ENCODE measurements around the gene APBA2.
"Not testable (repeated sequence)": the region's sequence is repeated elsewhere in the genome, so short reads cannot be mapped to it uniquely, and the experiment has no call there.

APBA2 gene

DNA sequence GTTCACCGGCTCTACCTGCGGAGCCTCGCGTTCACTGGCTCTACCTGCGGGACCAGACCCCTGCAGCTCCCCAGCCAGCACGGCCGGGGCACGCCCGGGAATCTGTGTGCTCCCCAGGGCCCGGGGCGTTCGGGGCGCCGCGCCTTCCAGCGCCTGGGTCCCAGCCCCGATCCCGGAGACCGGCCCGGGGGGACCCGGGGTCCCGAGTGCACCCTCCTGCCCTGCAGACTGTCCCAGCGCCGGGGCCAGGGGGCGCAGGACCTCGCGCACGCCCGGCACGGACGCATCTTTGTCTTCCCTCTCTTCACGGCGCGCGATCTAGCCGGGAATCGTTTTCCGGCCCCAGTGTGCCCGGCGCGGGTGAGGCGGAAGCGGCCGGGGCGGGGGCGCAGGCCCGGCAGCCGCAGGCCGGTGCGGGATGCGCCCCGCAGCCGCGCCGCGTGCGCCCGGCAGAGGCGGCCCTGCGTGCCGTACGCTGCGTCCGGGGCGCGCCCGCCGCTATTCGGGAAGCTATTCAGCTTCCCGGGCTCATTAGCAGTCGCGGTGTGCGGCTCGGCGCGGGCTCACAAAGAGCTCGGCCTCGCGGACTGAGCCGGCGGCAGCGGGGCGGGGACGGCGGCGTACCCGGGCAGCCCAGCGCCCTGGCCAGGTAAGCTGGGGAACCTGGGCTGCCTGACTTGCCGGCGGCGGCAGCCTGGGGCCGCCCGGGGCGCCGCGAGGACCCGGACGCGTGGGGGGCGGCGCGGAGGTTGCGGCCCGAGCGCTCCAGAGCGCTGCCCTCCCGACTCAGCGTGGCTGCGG is at the start of gene APBA2:
APBA2 (plus strand) TSS at position 345 of the 801 bp plus-strand sequence. CDS start 167,911 bp downstream, outside the sequence.
- H3K4me3 ChIP-seq (ENCODE audit: low read depth, low read length) = peak within 1 kb of the TSS; percentile 45

DNA sequence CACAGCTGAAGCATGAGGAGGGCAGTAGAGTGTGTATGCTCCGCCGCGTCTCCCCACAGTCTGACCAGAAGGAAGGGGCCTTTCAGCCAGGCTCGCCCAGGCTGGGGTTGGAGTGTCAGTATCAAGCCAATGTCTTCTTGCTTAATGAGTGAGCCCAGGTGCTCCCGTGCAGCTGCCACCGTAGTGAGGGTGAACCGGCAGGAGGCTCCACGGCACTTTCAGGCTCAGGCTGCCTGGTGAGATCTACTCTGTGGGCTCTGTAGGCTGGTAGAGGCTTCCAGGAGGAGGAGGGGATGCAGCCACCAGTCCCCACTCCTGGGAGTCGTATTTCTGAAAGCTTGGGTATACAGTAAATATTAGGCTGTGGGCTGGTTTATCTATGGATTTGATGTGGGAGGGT is 45.5 kb upstream of the APBA2 start:
- H3K4me3 ChIP-seq (ENCODE audit: low read depth, low read length) = not testable (repeated sequence)

DNA sequence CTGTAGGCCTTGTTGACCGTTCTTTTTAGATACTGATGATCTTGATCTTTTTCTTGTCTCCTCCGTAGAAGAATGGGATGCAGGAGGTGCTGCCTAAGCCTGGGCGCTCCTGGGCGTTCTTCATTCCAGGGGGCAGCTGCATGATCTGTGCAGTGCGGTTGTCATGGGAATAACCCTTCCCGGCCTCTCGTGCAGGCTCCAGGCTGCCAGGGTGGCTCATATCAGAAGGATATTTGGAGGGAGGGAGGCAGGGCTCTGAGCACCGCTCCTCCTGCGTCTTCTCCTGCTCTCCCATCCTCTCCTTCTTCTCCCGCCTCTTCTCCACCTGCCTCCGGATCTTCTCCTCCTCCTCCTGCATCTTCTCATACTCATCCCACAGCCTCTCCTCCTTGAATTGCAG is 43.6 kb upstream of the APBA2 start:
- H3K4me3 ChIP-seq (ENCODE audit: low read depth, low read length) = not testable (repeated sequence)

DNA sequence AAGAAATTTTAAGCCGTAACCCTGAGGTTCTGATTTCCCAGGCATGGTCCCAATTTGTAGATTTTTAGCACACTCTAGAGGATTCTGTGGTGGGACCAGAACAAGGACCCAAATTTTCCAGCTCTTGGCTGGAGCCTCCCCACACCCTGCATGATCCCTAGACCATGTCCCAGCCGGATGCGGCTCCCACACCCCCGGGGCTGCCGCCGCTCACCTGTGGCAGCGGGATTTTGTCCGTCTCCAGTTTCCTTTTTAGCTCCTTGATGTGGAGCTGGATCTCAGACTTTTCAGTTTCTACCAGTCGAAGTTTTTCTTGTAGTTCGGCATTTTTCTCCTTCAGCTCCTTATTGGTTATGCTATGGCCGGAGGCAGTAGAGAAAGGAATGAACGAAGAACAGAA is 42.3 kb upstream of the APBA2 start:
- not testable (repeated sequence) for H3K4me3 ChIP-seq (ENCODE audit: low read depth, low read length)

DNA sequence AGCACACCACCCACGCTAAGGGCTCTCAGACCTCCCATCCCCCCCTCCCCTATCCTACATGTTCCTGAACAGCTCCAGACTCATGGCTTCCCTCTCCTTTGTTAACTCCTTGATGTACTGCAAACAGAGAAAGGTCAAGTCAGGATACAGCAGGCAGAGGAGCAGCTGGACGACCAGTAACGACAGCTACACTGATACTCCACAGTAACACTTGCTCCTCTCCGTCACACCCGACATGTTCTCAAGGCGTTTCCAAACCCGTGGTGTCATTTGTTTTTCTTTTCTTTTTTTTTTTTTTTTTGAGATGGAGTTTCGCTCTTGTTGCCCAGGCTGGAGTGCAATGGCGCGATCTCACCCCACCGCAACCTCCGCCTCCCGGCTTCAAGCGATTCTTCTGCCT is 41.6 kb upstream of the APBA2 start:
- H3K4me3 ChIP-seq (ENCODE audit: low read depth, low read length) = not testable (repeated sequence)

DNA sequence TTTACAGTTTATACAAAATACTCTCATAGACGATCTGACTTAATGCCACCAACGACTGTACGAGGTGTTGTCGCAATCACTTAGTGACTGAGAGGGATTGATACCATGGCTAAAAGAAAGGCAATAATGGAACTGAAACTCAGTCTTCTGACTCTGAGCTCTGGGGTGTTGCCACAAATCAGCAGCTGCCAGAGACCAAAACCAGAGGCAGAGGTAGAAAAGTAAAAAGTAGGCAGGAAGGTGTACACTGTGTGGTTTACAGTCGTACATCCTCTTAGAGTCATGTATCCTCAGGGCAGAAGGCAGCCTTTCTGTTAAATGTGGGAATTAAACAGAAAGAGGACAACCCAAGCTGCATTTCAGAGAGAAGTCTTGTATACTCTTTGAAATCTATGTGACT is 38.5 kb upstream of the APBA2 start:
- not testable (repeated sequence) for H3K4me3 ChIP-seq (ENCODE audit: low read depth, low read length)

GRCh38 chr15:28847959-28848358 is 37.8 kb upstream of the APBA2 start:
- not testable (repeated sequence) for H3K4me3 ChIP-seq (ENCODE audit: low read depth, low read length)

- H3K4me3 ChIP-seq (ENCODE audit: low read depth, low read length) = not testable (repeated sequence)
Observed at GRCh38 chr15:28848521-28848920, 37.3 kb upstream of the APBA2 start, which contains the start of gene GOLGA6L7. Gene GOLGA6L7, minus strand, starts transcription at chr15:28848644. Its CDS starts 95 bp downstream, at chr15:28848549.

- not testable (repeated sequence) for H3K4me3 ChIP-seq (ENCODE audit: low read depth, low read length)
Observed at GRCh38 chr15:28849271-28849670, 36.5 kb upstream of the APBA2 start.

GRCh38 chr15:28849766-28850165 is 36.0 kb upstream of the APBA2 start:
- not testable (repeated sequence) for H3K4me3 ChIP-seq (ENCODE audit: low read depth, low read length)

DNA sequence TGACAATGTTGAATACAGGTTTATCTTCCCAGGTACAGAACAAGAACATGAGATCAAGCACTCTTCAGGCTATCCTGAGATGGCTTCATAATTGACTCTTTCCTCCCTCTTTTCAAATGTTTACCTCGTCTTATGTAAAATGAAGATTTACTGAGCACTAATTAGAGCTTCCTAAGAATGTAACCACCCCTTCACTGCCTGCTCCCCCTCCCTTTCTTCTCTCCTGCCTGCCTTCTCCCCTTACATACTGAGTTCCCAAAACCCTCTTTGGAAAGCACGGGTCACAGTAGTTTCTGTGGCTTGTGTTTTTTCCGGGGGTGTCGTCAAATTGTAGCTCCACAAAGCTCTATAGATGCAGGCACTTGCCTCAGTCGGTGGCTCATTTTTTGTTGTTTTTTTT is 32.1 kb upstream of the APBA2 start:
- H3K4me3 ChIP-seq (ENCODE audit: low read depth, low read length) = not testable (repeated sequence)

DNA sequence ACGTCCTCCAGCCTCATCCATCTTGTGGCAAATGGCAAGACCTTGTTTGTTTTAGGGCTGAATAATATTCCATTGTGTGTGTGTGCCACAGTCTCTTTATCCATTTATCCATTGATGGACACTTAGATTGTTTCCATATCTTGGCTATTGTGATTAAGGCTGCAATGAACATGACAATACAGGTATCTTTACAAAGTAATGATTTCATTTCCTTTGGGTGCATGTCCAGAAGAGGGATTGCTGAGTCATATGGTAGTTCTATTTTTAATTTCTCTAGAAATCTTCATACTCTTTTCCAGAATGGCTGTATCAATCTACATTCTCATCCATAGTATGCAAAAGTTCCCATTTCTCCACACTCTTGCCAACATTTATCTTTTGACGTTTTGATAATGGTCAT is 31.2 kb upstream of the APBA2 start:
- not testable (repeated sequence) for H3K4me3 ChIP-seq (ENCODE audit: low read depth, low read length)

DNA sequence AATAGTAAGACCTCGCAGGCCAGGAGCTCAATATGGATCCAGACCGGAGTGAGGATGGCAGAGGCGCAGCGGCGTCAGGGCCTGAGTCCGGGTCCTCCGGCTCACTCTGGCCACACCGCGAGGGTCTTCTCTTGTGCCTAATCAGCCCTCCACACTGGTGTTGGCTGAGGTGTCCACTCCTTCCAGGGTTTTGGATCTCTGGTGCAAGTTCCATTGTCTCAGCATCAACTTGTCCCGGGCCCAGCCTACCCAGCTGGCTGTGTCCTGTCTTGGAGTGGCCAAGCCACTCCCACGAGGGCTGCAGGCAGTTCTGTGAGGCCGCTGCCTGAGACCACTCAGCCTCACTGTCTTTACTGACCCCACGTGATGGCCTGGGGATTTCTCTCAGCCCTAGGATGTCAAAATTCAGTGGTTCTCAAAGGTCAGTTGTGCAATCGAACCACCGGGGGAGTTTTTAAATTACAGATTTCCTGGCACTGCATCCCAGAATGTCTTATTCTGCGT is 24.7 kb upstream of the APBA2 start:
- H3K4me3 ChIP-seq (ENCODE audit: low read depth, low read length) = no peak overlapping the region

DNA sequence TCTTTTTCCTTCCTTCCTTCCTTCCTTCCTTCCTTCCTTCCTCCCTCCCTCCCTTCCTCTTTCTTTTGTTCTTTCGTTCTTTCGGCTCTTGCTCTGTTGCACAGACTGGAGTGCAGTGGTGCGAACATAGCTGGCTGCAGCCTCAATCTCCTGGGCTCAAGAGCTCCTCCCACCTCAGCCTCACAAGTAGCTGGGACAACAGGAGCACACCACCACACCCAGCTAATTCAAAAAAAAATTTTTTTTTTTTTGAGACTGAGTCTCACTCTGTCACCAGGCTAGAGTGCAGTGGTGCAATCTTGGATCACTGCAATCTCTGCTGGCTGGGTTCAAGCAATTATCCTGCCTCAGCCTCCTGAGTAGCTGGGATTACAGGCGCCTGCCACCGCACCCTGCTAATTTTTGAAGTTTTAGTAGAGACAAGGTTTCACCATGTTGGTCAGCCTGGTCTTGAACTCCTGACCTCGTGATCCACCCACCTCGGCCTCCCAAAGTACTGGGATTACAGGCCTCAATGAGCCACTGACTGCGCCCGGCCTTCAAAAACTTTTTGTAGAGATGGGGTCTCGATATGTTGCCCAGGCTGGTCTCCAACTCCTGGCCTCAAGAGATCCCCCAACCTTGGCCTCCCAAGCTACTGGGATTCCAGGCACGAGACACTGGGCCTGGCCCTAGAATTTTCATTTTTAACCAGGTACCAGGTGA is 24.0 kb upstream of the APBA2 start:
- not testable (repeated sequence) for H3K4me3 ChIP-seq (ENCODE audit: low read depth, low read length)

DNA sequence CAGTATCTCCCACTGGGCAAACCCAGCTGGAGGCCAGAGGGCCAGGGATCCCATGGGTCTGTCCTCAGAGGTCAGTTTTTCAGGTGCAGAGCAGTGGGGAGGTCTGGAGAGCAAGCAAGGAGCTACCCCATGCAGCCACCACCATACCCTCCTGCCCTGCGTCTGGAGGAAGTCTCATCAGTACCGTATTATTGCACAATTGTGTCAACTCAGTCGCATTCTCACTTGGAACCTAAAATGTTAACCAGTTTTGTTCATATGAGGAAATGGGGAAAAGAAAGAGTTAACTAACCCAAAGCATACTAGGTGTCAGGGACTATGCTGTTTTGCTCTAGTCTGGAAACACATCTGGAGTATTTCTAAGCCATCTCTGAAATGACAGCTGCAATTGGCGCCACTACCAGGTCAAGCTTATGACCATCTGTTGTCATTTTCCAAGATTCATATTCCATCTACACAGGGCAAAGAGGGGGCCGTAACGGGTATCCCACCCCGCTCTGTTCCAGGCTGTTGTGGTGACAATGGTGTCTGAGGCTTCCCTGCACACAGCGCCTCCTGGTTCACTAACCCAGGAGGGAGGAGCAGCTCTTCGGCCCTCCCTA is 16.9 kb upstream of the APBA2 start:
- no peak overlapping the region for H3K4me3 ChIP-seq (ENCODE audit: low read depth, low read length)

DNA sequence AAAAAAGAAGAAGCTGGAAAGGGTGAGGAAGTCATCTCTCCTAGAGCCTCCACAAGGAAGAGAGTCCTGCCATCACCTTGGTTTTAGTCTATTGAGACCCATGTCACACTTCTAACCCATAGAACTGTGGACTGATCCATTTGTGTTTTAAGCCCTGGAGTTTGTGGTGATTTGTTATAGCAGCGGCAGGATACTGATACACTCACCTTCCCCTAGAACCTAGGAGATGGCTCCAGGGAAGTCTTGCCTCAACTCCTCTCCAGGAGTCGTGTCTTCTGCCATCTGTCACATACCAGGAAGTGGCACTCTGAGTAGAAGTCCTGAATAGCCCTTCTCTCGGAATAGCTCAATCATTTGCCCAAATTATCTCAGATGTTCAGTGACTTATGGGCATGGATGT is 14.6 kb upstream of the APBA2 start:
- H3K4me3 ChIP-seq (ENCODE audit: low read depth, low read length) = no peak overlapping the region

- H3K4me3 ChIP-seq (ENCODE audit: low read depth, low read length) = no peak overlapping the region
Observed at GRCh38 chr15:28873006-28873405, 12.8 kb upstream of the APBA2 start.

- H3K4me3 ChIP-seq (ENCODE audit: low read depth, low read length) = no peak overlapping the region
Observed at GRCh38 chr15:28873585-28874190, 12.1 kb upstream of the APBA2 start.

DNA sequence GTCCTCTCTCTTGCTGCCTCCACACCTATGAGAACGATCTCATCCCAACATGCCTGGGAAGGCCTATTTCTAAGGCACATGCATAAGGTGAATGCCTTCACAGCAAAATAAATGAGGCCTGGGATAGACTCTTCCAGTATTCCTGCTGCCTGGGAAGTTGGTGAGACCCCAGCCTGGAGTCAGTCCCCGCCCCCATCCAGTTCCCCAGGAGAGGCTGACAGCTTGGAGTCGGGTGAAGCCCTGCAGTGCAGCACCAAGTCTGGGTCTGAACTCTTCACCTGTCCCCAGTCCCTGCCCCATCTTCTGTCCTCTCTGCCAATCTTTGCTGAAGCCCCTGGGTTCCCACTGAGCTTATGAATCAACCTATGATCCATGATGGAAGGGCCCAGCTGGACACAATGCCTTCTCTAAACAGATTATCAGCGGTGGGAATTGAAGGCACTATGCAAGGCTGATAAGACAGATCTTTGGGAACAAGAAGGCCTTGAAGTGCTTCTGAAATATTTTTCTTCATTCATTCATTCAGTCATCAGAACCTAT is 10.2 kb upstream of the APBA2 start:
- H3K4me3 ChIP-seq (ENCODE audit: low read depth, low read length) = no peak overlapping the region

GRCh38 chr15:28876131-28876844 is 9.5 kb upstream of the APBA2 start:
- H3K4me3 ChIP-seq (ENCODE audit: low read depth, low read length) = no peak overlapping the region

All from iPS-11a (cell line).